Neural cell (in vitro differentiated cells): ENCODE measurements around the gene NFX1.

ENCODE experiments used
- EP300 ChIP-seq: fragments of 450-650 bp; conservative IDR thresholded peaks from 2 replicates; pipeline ENCODE4 v1.6.1; 2014; ENCODE audit warnings: antibody characterized with exemption, mild to moderate bottlenecking, moderate library complexity; ENCODE audit not compliant: poor library complexity, severe bottlenecking
- EZH2 ChIP-seq: fragments of 200-600, 300-800 bp; shearing (Covaris generic), sonication (generic); IDR thresholded peaks from 2 replicates; pipeline ENCODE4 v1.6.1; 2014; ENCODE audit warnings: antibody characterized with exemption, low read length, borderline replicate concordance, mild to moderate bottlenecking; ENCODE audit not compliant: insufficient read depth, poor library complexity, severe bottlenecking
- POLR2AphosphoS5 ChIP-seq: IDR thresholded peaks from 2 replicates; pipeline ENCODE4 v1.6.1; 2012
- RAD21 ChIP-seq: fragments of 450-650 bp; conservative IDR thresholded peaks from 2 replicates; pipeline ENCODE4 v1.6.1; 2014; ENCODE audit warnings: antibody characterized with exemption, mild to moderate bottlenecking, moderate library complexity
- TF ChIP-seq, protein P1 (sequence below): fragments of 450-650 bp; IDR thresholded peaks from 2 replicates; pipeline ENCODE4 v1.5.1; 2014; ENCODE audit warnings: antibody characterized with exemption, mild to moderate bottlenecking, moderate library complexity; ENCODE audit not compliant: poor library complexity, severe bottlenecking

DNA sequence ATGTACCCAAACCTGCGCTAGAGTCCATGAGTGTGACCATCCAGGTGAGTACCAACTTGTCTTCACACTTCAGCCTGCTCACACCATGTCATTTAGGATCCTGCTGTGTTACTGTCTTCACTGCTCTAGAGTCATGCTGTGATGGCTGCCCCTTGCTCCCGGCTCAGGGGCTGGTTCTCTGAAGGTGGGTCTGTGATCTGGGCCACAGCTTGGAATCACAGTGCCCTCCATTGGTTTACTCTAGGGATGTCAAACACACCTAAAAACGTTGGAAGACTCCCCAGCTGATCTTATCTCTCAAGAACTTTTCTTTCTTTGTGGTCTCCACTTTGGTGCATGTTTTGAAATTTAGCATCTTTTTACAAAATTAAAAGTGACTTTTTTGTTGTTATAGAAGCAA, 53.8 kb downstream of the NFX1 start:
- TF ChIP-seq, protein P1, sequence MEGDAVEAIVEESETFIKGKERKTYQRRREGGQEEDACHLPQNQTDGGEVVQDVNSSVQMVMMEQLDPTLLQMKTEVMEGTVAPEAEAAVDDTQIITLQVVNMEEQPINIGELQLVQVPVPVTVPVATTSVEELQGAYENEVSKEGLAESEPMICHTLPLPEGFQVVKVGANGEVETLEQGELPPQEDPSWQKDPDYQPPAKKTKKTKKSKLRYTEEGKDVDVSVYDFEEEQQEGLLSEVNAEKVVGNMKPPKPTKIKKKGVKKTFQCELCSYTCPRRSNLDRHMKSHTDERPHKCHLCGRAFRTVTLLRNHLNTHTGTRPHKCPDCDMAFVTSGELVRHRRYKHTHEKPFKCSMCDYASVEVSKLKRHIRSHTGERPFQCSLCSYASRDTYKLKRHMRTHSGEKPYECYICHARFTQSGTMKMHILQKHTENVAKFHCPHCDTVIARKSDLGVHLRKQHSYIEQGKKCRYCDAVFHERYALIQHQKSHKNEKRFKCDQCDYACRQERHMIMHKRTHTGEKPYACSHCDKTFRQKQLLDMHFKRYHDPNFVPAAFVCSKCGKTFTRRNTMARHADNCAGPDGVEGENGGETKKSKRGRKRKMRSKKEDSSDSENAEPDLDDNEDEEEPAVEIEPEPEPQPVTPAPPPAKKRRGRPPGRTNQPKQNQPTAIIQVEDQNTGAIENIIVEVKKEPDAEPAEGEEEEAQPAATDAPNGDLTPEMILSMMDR = no peak
- TF ChIP-seq RAD21 = no peak
- no peak for TF ChIP-seq POLR2AphosphoS5
- TF ChIP-seq EP300 = no peak
- no peak for TF ChIP-seq EZH2
